IMR-90 (cell line): ENCODE measurements around the gene SPAG9.

Experiments
- CEBPB ChIP-seq: IDR thresholded peaks from 2 replicates; pipeline ENCODE4 v1.6.1; 2012; ENCODE audit warnings: low read depth, low read length, improper control_type of control experiment
- CTCF ChIP-seq: conservative IDR thresholded peaks from 2 replicates; pipeline ENCODE4 v1.5.1; 2012; ENCODE audit warnings: mild to moderate bottlenecking, low read depth, low read length, improper control_type of control experiment
- MAZ ChIP-seq: IDR thresholded peaks from 2 replicates; pipeline ENCODE4 v1.6.1; 2012; ENCODE audit warnings: low read depth, mild to moderate bottlenecking, low read length, improper control_type of control experiment, moderate library complexity, borderline replicate concordance
- POLR2A ChIP-seq: IDR thresholded peaks from 2 replicates; pipeline ENCODE4 v1.6.1; 2012; ENCODE audit warnings: mild to moderate bottlenecking, low read depth, low read length

- peak; percentile 50 for TF ChIP-seq CEBPB
- no peak for TF ChIP-seq MAZ
- TF ChIP-seq CTCF, result no peak
- TF ChIP-seq POLR2A, result peak; percentile 92
Observed at GRCh38 chr17:51121620-51122472, 1.2 kb upstream of the SPAG9 start.
